GM19025 (cell line): ENCODE results near the gene B3GNT3.

Source experiments
- ATAC-seq: cut with Tn5 transposase; IDR thresholded peaks from one replicate; pipeline ENCODE4 v1.9.1; 2021; ENCODE audit warnings: mild to moderate bottlenecking, low read depth, moderate library complexity; ENCODE audit not compliant: unreplicated experiment

B3GNT3 gene

DNA sequence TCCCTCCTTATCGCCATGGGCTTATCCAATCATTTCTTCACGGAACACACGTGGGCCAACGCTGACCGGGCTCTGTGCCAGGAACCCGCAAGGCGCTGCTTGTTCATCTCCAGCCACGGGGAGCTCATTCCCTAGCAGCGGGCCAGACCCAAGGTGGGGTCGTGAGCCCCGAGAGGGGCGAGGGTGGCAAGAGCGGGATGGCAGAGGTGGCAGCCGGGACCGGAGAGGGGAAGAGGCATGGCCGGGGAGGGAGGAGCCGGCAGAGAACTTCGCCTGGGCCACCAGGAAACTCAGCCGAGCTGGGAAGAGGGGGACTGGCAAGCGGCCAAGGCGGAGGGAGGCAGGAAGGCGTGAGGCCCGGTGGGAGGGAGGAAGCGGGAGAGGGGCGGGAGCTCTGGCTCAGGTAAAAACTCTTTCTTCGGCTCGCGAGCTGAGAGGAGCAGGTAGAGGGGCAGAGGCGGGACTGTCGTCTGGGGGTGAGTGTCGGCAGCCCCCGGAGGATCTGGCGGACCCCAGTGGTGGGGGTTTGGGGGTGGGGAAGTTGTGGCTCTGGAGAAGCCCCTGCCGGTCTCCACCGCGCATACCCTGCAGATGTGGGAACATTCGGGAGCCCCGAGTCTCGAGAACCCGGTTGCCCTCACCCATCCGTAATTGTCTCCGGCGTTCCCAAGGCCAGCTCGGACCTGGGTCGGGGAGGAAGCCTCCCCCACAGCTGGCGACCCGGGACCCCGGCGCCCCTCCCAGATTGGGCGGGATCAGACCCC is at the start of gene B3GNT3:
Gene B3GNT3, plus strand, starts transcription at position 408 of the 764 bp plus-strand sequence. CDS start 12,670 bp downstream, outside the sequence.
- ATAC-seq, result no peak

DNA sequence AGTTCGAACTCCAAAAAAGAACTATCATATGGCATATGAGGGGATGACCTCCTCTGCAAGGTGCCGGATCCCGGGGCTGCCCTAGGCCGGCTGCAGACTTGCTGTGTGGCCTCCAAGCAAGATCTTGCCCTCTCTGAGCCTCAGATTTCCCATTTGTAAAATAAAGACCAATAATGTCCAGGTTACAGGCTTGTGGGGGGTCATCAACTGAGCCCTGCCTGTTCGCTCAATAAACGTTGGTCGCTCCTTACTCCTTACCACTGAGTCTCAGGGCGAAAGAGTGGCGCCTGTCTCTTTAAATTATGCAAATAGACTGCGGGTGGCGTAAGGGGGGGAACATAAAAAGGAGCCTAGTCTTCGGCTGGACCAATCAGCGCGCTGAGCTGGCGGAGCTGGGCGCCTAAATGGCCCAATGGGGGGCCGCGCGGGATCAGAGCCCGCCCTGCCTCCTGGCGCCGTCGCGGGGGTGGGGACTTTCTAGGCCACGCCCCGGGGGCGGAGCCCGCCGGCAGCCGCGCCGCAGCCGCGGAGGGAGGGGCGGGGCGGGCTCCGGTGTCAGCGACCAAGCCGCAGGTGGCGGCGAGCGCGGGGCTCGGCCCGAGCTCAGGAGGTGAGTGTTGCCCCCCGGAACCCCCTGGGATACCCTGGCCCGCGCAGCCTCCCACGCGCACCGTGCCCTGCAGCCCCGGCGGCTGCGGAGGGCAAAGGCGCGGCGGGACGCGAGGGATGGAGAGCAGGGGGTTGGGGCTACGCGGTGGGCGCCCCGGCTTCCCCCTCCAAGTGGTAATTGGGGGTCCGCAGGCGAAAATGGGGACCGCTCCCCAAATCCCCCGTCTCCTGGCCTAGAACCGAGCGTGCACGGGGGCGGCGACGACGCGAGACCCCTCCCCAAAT is 47.5 kb upstream of the B3GNT3 start:
- ATAC-seq, result peak; percentile 79

DNA sequence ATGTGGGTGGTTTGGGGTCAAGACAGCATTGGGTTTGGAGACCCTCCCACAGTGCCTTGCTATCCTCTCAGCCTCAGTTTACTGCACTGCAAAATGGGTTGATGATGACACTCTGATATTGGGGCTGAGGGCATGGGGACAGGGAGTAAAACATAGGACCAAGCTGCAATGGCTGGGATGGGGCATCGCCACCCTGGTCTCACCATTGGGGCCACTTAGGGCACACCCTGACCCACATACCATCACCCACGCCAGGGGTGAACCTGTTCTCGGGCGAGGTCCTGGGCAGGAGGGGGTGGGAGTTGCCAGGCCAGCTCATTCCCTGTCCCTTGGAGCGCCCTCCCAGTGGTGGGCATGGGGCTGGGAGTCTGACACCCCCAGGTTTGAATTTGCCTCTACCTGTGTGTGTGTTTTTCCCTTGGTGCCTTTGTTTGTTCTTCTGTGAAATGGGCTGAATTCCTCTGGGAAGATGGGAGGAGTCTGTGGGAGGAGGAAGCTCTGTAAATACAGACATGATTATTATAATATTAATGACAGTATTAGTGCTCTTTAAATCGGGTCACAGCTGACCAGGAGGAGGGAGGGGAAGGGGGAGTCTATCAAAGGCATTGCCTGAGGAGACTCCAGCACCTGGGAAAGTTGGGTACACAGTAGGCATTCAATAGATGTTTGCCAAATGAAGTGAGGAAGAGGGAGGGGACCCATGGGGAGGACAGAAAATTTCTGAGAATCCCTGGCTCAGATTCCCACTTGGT is 45.9 kb upstream of the B3GNT3 start:
- ATAC-seq, result no peak

GRCh38 chr19:17749912-17750317 is 45.0 kb upstream of the B3GNT3 start:
- no peak for ATAC-seq

DNA sequence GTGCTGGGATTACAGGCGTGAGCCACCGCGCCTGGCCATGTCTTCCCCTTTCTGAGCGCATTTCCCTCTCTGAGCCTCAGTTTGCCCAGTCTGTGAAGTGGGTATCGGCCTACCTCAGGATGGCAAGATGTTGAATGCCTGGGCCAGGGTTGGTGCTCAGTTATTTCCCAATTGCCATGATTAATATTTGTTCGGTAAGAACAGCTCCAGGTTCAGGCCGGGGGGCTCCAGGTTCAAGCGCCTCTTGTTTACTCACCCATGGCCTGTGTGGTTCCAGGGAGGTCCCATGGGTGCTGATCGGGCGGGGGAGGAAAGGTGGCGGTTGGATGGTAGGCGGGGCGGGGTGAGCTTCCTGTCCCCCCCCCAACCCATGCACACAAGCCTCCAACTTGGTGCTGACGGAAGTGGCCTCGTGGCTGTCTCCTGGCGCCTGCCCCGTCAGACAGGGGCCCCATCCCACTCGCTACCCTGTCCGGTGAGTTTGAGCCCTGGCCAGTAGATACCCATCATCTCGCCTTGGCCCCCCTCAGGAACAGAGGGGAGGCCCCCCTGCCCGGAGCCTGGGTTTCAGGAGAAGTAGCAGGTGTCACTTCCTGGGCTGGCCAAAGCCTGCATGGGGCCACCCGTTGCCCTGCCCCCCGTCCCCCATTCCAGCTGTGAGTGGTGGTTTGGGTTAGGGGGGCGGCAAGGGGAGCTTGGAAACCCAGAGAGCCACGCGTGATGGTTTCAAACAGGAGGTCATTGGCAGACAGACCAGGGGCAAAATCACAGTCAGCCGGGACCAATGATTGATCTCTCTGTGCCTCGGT is 43.6 kb upstream of the B3GNT3 start, which contains the start of gene FCHO1:
Gene FCHO1, plus strand, starts transcription at position 375 of the 809 bp plus-strand sequence. CDS start 3,688 bp downstream, outside the sequence.
- peak; percentile 33 for ATAC-seq

DNA sequence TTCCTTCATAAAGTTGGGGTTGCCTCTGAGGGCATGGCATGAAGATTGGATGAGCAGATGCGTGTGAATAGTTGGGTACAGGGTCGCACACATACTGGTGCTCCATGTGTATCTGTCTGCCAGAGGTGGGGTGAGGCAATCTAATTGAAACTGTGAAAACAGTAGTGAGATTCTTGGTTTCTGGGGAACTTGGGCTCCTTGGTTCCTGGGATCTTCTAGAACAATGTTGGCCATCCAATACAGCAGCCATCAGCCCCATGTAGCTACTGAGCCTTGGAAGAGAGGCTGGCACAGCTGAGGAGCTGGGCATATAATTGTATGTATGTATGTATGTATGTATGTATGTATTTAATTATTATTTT is 43.0 kb upstream of the B3GNT3 start:
- ATAC-seq, result no peak

DNA sequence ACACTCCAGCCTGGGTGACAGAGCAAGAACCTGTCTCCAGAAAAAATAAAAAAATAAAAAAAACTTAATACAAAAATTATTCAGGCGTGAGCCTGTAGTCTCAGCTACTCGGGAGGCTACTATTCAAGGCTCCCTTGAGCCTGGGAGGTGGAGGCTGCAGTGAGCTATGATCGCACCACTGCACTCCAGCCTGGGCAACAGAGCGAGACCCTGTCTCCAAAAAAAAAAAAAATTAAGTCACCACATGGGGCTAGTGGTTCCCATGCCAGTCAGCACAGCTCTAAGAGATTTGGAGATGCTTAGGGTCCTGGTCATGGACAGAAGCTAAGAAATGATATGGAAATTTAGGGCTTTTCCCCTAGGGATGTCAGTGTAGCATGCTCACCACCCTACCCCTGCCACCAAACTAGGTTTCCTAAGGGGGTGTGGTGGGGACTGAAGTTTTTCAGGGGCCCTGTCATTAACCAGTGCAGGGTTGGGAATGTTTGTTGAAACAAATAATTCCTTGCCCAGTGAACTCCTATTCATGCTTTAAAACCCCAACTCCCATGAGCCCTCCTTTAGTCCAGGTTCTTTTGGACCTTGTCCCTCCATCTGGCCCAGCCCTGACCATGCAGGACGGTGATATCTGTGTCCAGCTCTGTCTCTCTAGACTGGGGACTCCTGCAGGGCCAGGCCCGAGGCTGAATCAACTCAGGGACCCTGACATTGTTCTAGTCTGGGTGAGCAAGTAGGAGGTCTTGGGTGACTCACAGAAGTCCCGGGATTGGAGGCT is 41.9 kb upstream of the B3GNT3 start:
- no peak for ATAC-seq

GRCh38 chr19:17753976-17754375 is 41.0 kb upstream of the B3GNT3 start:
- no peak for ATAC-seq

GRCh38 chr19:17754634-17755442 is 40.1 kb upstream of the B3GNT3 start:
- ATAC-seq, result no peak

DNA sequence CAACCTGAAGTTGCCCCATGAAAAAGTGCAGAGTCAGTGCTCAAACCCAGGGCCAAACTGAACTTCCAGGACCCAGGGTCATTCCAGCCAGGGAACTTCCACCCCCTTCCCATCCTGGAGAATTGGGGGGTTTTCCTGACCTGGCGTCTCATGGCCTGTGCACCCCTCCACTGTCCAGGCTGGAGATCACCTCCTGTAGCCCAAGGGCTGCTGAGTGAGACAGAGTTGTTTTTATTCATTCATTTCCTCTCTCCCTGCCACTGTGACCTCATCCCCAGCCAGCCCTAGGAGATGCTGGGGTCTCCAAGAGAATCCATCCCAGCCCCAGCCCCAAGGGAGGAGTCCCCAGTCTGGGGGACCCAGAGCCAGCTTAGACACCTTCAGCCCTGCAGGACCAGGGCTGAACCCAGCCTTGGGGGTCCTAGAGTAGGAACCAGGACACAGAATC is 39.5 kb upstream of the B3GNT3 start:
- no peak for ATAC-seq

DNA sequence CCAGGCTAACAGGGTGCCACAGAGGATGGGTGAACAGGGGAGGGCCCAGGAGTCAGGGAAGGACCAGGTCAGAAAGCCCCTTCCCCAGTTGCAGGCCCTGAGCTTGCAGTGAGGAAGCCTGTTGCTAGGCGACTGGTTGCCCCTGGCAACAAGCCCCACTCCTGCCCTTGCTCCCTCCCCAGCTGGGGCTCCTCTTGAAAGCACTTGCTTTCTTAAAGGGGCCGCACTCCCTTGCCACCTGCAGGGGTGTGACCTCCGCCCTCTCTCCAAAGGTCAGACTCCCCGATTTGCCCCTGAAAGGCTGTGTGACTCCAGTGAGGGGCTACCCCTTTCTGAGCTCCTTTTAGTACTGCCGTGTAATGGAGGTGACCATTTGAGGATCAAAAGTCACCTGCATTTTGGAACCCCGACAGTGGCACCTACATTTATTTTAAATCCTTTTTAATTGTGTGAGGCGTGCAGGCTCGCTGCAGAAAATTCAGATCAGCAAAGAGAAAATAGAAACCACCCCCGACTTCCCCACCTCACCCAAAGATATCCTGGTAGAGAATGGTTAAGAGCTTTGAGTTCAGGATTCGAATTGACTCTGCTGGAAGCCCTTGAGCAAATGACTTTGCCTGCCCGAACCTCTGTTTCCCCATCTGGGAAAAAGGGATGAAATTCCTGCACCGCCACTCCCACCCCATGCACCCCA is 38.8 kb upstream of the B3GNT3 start:
- ATAC-seq, result no peak

DNA sequence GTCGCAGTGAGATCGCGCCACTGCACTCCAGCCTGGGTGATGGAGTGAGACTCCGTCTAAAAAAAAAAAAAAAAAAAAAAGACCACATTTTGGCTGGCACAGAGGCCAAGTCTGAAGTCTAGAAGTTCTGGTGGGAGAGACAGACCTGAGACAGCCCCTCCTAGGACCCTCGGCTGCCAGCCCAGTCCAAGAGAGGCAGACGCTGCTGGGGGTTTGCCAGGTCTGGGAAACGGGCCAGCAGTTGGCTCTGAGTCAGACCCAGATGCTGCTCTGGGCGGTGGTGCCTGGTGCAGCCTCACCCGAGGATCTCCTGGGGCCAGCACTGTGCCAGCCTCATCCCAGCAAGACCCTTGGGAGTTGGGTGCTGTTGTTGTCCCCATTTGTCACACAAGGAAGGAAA is 37.8 kb upstream of the B3GNT3 start:
- no peak for ATAC-seq

DNA sequence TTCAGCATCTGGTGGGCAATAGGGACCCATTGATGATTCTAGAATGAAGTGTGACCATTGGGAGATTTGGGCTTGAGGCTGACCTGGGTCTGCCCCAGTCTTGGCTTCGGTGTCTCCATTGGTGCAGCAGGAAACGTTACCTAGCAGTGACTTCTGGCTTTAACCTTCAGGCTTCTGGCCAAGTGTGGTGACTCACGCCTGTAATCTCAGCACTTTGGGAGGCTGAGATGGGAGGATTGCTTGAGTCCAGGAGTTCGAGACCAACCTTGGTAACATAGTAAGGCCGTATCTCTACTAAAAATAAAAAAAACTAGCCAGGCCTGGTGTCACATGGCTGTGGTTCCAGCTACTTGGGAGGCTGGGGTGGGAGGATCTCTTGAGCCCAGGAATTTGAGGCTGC is 36.4 kb upstream of the B3GNT3 start:
- no peak for ATAC-seq

- ATAC-seq, result no peak
Observed at GRCh38 chr19:17761148-17761547, 33.8 kb upstream of the B3GNT3 start.

GRCh38 chr19:17762505-17763229 is 32.3 kb upstream of the B3GNT3 start:
- no peak for ATAC-seq

DNA sequence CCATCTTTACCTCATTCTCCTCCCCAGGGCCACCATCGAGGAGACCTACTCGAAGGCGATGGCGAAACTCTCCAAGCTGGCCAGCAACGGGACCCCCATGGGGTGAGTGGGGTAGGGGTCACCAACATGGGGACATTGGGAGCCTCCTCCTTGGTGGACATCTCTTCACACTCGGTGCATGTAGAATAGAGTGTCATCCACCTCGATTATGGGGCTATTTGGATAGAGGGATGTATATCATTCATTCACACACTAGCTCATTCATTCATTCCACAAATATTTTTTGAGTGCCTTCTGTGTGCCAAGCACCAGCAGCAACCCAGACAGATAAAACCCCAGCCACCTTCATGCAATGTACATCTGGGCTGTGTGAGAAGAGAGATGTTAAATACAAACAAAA is 30.6 kb upstream of the B3GNT3 start:
- no peak for ATAC-seq

DNA sequence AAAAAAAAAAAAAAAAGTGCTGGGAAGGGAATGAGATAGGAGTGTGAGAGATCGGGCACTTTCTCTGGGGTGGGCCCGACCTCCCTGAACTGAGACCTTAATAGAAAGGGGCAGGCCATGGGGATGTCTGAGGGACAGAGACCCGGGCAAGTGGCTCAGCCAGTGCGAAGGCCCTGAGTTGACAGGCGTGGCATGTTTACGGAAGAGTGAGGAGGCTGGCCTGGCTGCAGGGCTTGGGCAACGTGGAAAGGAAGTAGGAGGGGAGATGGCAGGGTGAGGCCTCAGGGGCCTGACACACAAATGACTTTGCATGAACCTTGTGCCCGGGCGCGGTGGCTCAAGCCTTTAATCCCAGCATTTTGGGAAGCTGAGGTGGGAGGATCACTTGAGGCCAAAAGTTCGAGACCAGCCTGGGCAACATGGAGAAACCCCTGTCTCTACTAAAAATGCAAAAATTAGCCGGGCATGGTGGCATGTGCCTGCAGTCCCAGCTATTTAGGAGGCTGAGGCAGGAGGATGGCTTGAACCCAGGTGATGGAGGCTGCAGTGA is 29.8 kb upstream of the B3GNT3 start:
- ATAC-seq, result no peak
